Stomach (tissue), 4 donors: ENCODE data around the gene ANKRD17.

ENCODE experiments used
- CTCF ChIP-seq, 7 experiments: fragments of 450-650 bp in 4 of 7; fragments of 200-600 bp in 3 of 7; sonication (generic) in 3 of 7; IDR thresholded peaks; one replicate each; pipeline ENCODE4 v1.5.1; 2016 to 2019; ENCODE audit warnings: antibody characterized with exemption in 7 of 7, control low read depth in 2 of 7, mild to moderate bottlenecking in 1 of 7
- POLR2A ChIP-seq, 4 donors: fragments of 450-650 bp; IDR thresholded peaks; one replicate each; pipeline ENCODE4 v1.6.1; 2016; ENCODE audit warnings: antibody characterized with exemption in 4 of 4, control low read depth in 2 of 4, mild to moderate bottlenecking in 1 of 4, moderate library complexity in 1 of 4
- POLR2AphosphoS5 ChIP-seq, 3 donors: sonication (generic); formaldehyde crosslinking; IDR thresholded peaks; one replicate each; pipeline ENCODE4 v1.6.1; 2016; ENCODE audit warnings: antibody characterized with exemption in 3 of 3

- TF ChIP-seq CTCF (IDR thresholded peaks at IDR 0.05) (no peak), POLR2A (IDR thresholded peaks at IDR 0.05) (no peak), POLR2AphosphoS5 (IDR thresholded peaks at IDR 0.05) (no peak)
Observed at GRCh38 chr4:73139245-73139644, 119.4 kb downstream of the ANKRD17 start.
